GM19351 (cell line): ENCODE measurements around the gene GPC3.

Experiments used
- ATAC-seq: cut with Tn5 transposase; IDR thresholded peaks from one replicate; pipeline ENCODE4 v1.9.1; 2021; ENCODE audit warnings: mild to moderate bottlenecking, moderate library complexity; ENCODE audit not compliant: unreplicated experiment

The GPC3 gene

GRCh38 chrX:133706890-133707289 is 278.5 kb downstream of the GPC3 start:
- no peak for ATAC-seq

- no peak for ATAC-seq
These were observed 283.2 kb downstream of the GPC3 start for GRCh38 chrX:133702230-133702629.

GRCh38 chrX:133699023-133699728 is 286.2 kb downstream of the GPC3 start:
- no peak for ATAC-seq

GRCh38 chrX:133698298-133698697 is 287.1 kb downstream of the GPC3 start:
- no peak for ATAC-seq

- ATAC-seq, result no peak
These were observed 287.7 kb downstream of the GPC3 start for GRCh38 chrX:133697656-133698055.

- ATAC-seq, result no peak
These were observed 295.3 kb downstream of the GPC3 start for GRCh38 chrX:133689997-133690599.

GRCh38 chrX:133685822-133686221 is 299.6 kb downstream of the GPC3 start:
- no peak for ATAC-seq

- no peak for ATAC-seq
These were observed 303.5 kb downstream of the GPC3 start for GRCh38 chrX:133681897-133682296.

GRCh38 chrX:133681421-133681820 is 304.0 kb downstream of the GPC3 start:
- no peak for ATAC-seq

- ATAC-seq, result no peak
These were observed 308.0 kb downstream of the GPC3 start for GRCh38 chrX:133677123-133678063.

DNA sequence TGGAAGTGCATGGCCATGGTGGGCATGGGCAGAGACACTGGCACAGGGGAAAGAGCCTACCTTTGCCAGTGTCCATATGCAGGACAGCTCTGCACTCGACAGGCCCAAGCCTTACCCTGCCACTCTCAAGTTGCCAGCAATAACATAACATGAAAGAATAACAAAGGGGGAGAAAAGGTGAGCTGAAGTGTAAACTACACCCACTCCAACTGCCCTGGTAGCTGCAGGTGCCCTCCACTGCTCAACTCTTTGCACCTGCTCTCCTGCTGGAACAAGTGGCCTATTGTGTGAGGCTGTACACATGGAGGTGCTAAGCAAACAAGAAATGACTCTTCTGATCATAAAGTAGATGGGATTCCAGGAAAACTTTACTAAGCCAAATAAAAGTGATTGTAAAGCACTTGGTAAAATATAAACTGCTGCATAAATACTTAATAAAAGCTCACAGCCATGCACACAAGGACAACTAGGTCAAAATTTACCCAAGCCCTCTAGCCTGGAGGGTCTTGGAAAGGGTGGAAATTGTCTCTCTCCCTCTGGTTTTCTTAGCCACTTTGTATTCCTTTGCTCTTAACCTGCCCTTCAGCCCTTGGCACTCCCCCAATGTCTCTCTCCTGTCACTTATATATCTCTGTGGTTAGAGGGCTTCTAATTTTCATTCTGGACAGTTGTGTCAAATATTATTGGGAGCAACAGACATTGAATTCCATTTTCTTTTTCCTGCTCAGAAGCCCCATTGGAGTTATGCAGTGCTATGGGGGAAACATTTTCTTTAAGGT is 308.9 kb downstream of the GPC3 start:
- ATAC-seq, result no peak

GRCh38 chrX:133674726-133675470 is 310.5 kb downstream of the GPC3 start:
- no peak for ATAC-seq

GRCh38 chrX:133670383-133670782 is 315.0 kb downstream of the GPC3 start:
- ATAC-seq, result no peak

DNA sequence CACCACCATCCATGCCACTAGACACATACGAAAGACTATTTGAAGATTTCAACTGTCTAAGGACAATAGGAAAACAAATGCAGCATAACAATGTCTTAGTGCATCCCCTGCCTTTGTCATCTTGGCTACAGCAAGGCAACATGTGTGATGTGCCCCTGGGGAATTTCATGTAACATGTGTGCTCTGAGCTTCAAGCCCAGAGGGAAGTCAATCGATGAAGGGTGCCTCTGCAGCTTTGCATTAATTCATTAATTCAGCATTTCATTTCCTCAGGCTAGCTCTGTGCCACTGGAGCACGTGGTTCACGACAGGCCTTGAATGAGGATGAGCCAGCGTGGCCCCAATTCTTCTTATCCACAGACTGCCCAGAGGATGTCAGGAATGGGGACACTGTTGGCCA is 316.2 kb downstream of the GPC3 start:
- ATAC-seq, result no peak

DNA sequence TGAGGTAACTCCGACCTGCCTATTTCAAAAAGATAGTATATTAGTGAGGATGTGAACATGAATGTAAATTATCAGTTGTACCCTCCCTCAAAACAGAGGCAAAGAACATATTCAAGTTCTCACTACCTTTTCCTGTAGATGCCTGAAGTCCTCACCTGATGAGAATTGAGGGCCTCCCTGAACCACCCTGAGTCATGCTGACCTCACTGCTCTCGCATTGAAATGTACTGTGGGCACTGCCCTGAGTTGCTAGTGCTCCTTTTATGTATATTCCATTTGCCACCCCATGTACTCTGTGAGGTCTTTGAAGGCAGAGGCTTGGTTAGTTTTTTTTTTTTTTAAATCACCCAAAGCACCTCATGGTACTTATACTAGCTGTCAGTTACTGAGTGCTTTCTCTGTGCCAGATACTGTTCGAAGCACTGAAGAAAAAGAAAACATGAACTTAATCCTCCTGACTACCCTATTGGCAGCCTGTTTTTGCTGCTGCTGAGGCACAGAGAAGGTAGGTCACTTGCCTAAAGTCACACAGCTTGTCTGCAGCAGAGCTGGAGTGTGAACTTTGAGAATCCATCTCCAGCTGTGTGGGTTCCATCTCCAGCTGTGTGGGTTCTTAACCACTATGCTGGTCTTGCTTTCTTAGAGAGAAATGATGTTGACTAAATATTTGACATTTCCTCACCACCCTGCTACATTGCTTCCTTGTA is 317.0 kb downstream of the GPC3 start:
- no peak for ATAC-seq

GRCh38 chrX:133666256-133666655 is 319.1 kb downstream of the GPC3 start:
- no peak for ATAC-seq

- ATAC-seq, result no peak
These were observed 323.2 kb downstream of the GPC3 start for GRCh38 chrX:133661962-133662839.

- no peak for ATAC-seq
These were observed 325.1 kb downstream of the GPC3 start for GRCh38 chrX:133660281-133660680.
